NCI-H345 (cell line): Measurements from ENCODE around the gene TFAM.

ENCODE experiments used
- DNase-seq: peaks from one replicate; lab custom pipeline; 2025; lab: John Stamatoyannopoulos, UW

Gene TFAM

GRCh38 chr10:58384999-58385783 is at the start of gene TFAM:
Gene TFAM, plus strand, starts transcription at chr10:58385410. Its CDS starts 138 bp downstream, at chr10:58385548.
- peak; percentile 82 for DNase-seq

GRCh38 chr10:58336242-58336641 is 49.0 kb upstream of the TFAM start:
- no peak for DNase-seq

- no peak for DNase-seq
Measured at GRCh38 chr10:58341422-58341821, 43.8 kb upstream of the TFAM start.

- no peak for DNase-seq
Measured at GRCh38 chr10:58341947-58342346, 43.3 kb upstream of the TFAM start.

- DNase-seq, result no peak
Measured at GRCh38 chr10:58347967-58348366, 37.2 kb upstream of the TFAM start.

- no peak for DNase-seq
Measured at GRCh38 chr10:58348571-58349033, 36.6 kb upstream of the TFAM start.

GRCh38 chr10:58350023-58350422 is 35.2 kb upstream of the TFAM start:
- DNase-seq, result no peak

GRCh38 chr10:58350619-58351323 is 34.4 kb upstream of the TFAM start:
- DNase-seq, result no peak

GRCh38 chr10:58351616-58352578 is 33.3 kb upstream of the TFAM start:
- DNase-seq, result no peak

GRCh38 chr10:58352956-58353610 is 32.1 kb upstream of the TFAM start:
- DNase-seq, result no peak

GRCh38 chr10:58356756-58357155 is 28.5 kb upstream of the TFAM start:
- no peak for DNase-seq

GRCh38 chr10:58358314-58358933 is 26.8 kb upstream of the TFAM start:
- DNase-seq, result no peak

GRCh38 chr10:58358947-58359346 is 26.3 kb upstream of the TFAM start:
- DNase-seq, result no peak

- DNase-seq, result no peak
Measured at GRCh38 chr10:58359541-58359940, 25.7 kb upstream of the TFAM start.

GRCh38 chr10:58360412-58361004 is 24.7 kb upstream of the TFAM start:
- DNase-seq, result no peak

- no peak for DNase-seq
Measured at GRCh38 chr10:58361353-58361752, 23.9 kb upstream of the TFAM start.

- DNase-seq, result no peak
Measured at GRCh38 chr10:58362027-58362789, 23.0 kb upstream of the TFAM start.

GRCh38 chr10:58367069-58367468 is 18.1 kb upstream of the TFAM start:
- DNase-seq, result no peak

GRCh38 chr10:58371473-58371872 is 13.7 kb upstream of the TFAM start:
- DNase-seq, result no peak
